Measurements from ENCODE around the gene DTL.
"Not testable (repeated sequence)": the region's sequence is repeated elsewhere in the genome, so short reads cannot be mapped to it uniquely, and the experiment has no call there.

Gene DTL

DNA sequence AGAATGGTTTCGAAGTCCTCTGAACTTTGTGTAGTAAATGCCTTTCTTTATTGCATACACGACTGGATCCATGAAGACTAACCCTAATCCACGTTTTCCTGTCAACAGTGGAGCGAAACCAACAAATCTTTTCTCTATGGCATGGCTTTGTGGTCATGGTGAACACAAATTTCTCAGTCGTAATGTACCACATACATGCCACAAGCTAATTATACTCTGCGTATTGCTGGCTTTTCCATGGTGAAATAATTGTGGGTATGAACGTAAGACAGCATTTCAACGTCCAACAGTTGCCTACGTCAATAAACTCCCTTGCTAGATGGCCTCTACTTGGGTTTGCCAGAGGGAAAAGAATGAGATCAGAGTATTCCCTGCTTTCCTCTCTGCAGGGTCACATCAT lies 27.7 kb upstream of the DTL start:
- TF ChIP-seq, protein P1, sequence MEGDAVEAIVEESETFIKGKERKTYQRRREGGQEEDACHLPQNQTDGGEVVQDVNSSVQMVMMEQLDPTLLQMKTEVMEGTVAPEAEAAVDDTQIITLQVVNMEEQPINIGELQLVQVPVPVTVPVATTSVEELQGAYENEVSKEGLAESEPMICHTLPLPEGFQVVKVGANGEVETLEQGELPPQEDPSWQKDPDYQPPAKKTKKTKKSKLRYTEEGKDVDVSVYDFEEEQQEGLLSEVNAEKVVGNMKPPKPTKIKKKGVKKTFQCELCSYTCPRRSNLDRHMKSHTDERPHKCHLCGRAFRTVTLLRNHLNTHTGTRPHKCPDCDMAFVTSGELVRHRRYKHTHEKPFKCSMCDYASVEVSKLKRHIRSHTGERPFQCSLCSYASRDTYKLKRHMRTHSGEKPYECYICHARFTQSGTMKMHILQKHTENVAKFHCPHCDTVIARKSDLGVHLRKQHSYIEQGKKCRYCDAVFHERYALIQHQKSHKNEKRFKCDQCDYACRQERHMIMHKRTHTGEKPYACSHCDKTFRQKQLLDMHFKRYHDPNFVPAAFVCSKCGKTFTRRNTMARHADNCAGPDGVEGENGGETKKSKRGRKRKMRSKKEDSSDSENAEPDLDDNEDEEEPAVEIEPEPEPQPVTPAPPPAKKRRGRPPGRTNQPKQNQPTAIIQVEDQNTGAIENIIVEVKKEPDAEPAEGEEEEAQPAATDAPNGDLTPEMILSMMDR (IDR thresholded peaks at IDR 0.05; ENCODE audit: control insufficient read depth, extremely low read depth, insufficient read depth), result no peak
- no peak overlapping the region for H3K4me3 ChIP-seq (ENCODE audit: low read depth, low read length)

DNA sequence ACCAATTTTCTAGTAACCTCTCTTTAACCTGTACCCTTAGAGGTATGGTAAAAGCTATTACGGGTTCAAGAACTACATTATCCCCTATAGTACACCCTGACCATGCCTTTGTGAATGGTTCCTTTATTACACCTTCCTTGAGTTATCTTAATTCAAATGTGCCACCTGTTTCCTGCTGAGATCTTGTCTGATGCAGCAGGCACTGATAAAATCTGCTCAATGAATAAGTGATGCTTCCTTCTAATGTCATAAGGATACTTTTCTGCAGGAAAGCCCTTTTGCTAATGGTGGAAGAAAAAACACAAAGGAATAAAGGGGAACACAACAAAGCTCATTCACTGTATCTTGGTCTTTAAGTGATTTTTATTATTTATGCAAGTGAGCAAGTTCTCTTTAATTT lies 26.0 kb upstream of the DTL start:
- no peak overlapping the region for H3K4me3 ChIP-seq (ENCODE audit: low read depth, low read length)
- DNase-seq (ENCODE audit: low read depth), result no peak
- TF ChIP-seq, protein P1 (IDR thresholded peaks at IDR 0.05; ENCODE audit: control insufficient read depth, extremely low read depth, insufficient read depth), result no peak

More for the DNA sequence above, 27.7 kb upstream of the DTL start:
- no peak for DNase-seq (ENCODE audit: low read depth)

DNA sequence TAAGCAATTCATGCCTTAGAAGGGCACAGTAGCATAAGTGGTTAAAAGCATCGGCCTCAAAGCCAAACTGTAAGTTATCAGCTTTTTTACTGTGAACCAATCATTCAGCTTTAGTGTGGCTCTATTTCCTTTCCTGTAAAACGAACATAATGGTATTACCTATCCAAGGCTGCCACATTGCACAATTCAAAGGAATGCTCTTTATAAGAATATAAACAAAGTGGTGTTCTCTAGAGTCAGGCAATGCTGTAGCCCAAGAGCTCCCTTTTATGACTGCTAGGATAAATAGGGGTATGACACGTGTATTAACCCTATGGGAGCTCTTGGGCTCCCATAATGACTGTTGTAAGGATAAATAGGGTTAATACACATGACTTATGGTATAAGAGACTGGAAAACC lies 25.5 kb upstream of the DTL start:
- no peak overlapping the region for H3K4me3 ChIP-seq (ENCODE audit: low read depth, low read length)
- DNase-seq (ENCODE audit: low read depth), result no peak
- TF ChIP-seq, protein P1 (IDR thresholded peaks at IDR 0.05; ENCODE audit: control insufficient read depth, extremely low read depth, insufficient read depth), result no peak

DNA sequence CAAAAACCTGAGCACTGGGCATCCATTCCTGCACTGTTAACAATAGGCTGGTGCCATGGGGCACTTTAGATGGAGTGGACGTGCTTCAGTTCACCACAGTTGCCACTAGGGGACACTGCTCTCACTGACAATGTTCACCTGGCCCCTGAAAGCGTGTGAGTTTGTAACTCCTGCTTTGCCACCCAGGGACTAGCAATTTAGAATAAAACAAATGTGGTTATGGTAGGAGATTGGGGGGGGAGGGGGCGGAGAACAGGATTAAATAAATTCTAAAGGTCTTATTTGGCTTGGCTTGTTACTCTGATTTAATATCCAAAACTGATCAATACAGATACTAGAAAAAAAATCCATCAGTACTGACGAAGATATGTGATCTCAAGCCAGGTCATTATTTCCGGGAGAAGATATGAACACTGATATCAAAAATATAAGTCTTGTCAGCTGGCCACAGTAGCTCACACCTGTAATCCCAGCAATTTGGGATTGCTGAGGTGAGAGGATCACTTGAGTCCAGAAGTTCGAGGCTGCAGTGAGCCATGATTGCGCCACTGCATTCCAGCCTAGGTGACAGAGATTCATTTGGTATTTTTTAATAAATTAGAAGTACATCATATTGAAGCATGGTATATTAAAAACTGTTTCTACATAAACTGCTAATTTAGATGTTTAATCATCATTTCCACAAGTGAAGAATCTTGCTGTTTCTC lies 23.4 kb upstream of the DTL start:
- H3K4me3 ChIP-seq (ENCODE audit: low read depth, low read length), result no peak overlapping the region
- DNase-seq (ENCODE audit: low read depth), result no peak
- TF ChIP-seq, protein P1 (IDR thresholded peaks at IDR 0.05; ENCODE audit: control insufficient read depth, extremely low read depth, insufficient read depth), result peak; percentile 98

DNA sequence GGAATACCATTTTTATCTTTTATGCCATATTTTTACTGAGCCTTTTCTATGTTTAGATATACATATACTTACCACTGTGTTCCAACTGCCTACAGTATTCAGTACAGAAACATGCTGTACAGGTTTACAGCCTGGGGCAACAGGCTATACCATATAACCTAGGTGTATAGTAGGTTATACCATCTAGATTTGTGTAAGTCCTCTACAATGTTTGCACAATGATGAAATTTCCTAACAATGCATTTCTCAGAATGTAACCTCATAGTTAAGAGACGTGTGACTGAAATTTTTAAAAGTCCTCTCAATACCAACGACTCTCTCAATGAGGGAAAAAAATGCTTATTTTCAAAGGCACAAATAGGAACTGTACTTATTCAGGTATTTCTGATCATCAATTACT lies 21.9 kb upstream of the DTL start:
- TF ChIP-seq, protein P1 (IDR thresholded peaks at IDR 0.05; ENCODE audit: control insufficient read depth, extremely low read depth, insufficient read depth), result no peak
- DNase-seq (ENCODE audit: low read depth), result no peak

DNA sequence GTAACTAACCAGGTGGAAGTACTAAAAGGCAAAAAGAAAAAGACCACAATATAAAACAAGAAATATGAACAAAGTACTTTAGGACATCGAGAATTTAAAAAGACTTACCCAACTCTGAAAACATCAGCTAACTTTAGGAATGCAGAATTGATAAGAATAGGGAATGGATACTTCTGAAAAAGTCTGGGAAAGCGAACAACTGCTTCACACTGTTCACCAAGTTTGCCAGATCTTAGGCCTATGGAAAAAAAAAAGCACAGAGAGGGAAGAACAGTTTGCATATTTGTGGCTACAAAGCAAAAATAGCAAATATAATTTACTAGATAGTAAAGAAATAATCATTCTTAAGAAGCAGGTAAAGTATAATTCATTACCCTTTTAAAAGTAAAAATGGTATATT lies 14.6 kb upstream of the DTL start:
- TF ChIP-seq, protein P1 (IDR thresholded peaks at IDR 0.05; ENCODE audit: control insufficient read depth, extremely low read depth, insufficient read depth), result no peak
- H3K4me3 ChIP-seq (ENCODE audit: low read depth, low read length), result no peak overlapping the region
- no peak for DNase-seq (ENCODE audit: low read depth)

More for the DNA sequence above, 21.9 kb upstream of the DTL start:
- H3K4me3 ChIP-seq (ENCODE audit: low read depth, low read length), result no peak overlapping the region

DNA sequence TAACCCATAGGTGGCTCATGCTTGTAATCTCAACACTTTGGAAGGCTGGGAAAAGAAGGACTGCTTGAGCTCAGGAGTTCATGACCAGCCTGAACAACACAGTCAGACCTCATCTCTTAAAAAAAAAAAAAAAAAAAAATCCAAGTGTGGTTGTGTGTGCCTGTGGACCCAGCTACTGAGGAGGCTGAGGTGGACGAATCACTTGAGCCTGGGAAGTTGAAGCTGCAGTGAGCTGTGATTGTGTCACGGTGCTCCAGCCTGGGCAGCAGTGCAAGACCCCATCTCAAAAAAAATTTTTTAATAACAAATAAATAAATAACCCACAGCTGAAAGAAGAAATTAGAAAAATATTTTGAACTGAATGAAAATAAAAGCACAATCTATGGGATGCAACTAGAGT lies 14.0 kb upstream of the DTL start:
- TF ChIP-seq, protein P1 (IDR thresholded peaks at IDR 0.05; ENCODE audit: control insufficient read depth, extremely low read depth, insufficient read depth), result no peak
- no peak for DNase-seq (ENCODE audit: low read depth)
- no peak overlapping the region for H3K4me3 ChIP-seq (ENCODE audit: low read depth, low read length)

DNA sequence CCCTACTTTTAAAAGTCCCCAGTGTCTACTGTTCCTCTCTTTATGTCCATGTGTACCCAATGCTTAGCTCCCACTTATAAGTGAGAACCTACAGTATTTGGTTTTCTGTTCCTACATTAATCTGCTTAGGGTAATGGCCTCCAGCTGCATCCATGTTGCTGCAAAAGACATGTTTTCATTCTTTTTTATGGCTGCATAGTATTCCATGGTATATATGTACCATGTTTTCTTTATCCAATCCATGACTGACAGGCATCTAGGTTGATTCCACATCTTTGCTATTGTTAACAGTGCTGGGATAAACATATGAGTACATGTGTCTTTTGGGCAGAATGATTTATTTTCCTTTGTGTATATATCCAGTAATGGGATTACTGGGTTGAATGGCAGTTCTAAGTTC lies 12.6 kb upstream of the DTL start:
- DNase-seq (ENCODE audit: low read depth); H3K4me3 ChIP-seq (ENCODE audit: low read depth, low read length): not testable (repeated sequence)

Data from LNCaP clone FGC (cell line).